Endothelial cell (in vitro differentiated cells): ENCODE results near the gene POU2AF3. TPM values are rescaled to one million over a fixed set of nuclear protein-coding genes. Genes with fewer than 3 reads are reported as not detected.

Source experiments
- DNase-seq: peaks from one replicate; pipeline ENCODE4 v3.0.0; 2021; ENCODE audit warnings: low spot score
- H3K27ac Mint-ChIP-seq: one replicate; pipeline ENCODE4 v1.8.0; 2021; ENCODE audit warnings: mixed read lengths, inconsistent platforms; ENCODE audit not compliant: unreplicated experiment
- H3K27me3 Mint-ChIP-seq: one replicate; pipeline ENCODE4 v1.8.0; 2021; ENCODE audit warnings: mild to moderate bottlenecking, moderate library complexity, mixed read lengths, inconsistent platforms; ENCODE audit not compliant: unreplicated experiment
- H3K36me3 Mint-ChIP-seq: one replicate; pipeline ENCODE4 v1.8.0; 2021; ENCODE audit warnings: mild to moderate bottlenecking, low read depth, mixed read lengths, inconsistent platforms; ENCODE audit not compliant: unreplicated experiment
- H3K4me1 Mint-ChIP-seq: one replicate; pipeline ENCODE4 v1.8.0; 2021; ENCODE audit warnings: mild to moderate bottlenecking, mixed read lengths, inconsistent platforms; ENCODE audit not compliant: unreplicated experiment
- H3K4me3 Mint-ChIP-seq: one replicate; pipeline ENCODE4 v1.8.0; 2021; ENCODE audit warnings: mild to moderate bottlenecking, mixed read lengths, inconsistent platforms; ENCODE audit not compliant: unreplicated experiment
- H3K9me3 Mint-ChIP-seq: one replicate; pipeline ENCODE4 v1.8.0; 2021; ENCODE audit warnings: mixed read lengths, inconsistent platforms; ENCODE audit not compliant: unreplicated experiment
- CTCF ChIP-seq: fragments of 200-600 bp; sonication (generic); IDR thresholded peaks from one replicate; pipeline ENCODE4 v1.5.0; 2021; ENCODE audit warnings: antibody characterized with exemption; ENCODE audit not compliant: unreplicated experiment
- total RNA-seq: library from RNA; stranded (reverse); fragmentation: NEBNext Ultra II Directional; extraction: Animal tissue kit (Norgen Biotek cat#: 25700); gene quantifications from one replicate; pipeline ENCODE4 v1.2.1, GENCODE V29; 2021; ENCODE audit not compliant: unreplicated experiment

Gene POU2AF3
- total RNA-seq, 1 donor from 2014 or later = 0.28 TPM

- no peak overlapping the region for H3K4me3 Mint-ChIP-seq
- no peaks in the 10 kb centered on the region for H3K36me3 Mint-ChIP-seq
- H3K9me3 Mint-ChIP-seq = no peaks in the 10 kb centered on the region
- H3K4me1 Mint-ChIP-seq = no peaks in the 10 kb centered on the region
- TF ChIP-seq CTCF = no peak
- peaks cover 6% of the 10 kb centered on the region for H3K27me3 Mint-ChIP-seq
- no peak overlapping the region for H3K27ac Mint-ChIP-seq
- DNase-seq = no peak
Measured at GRCh38 chr11:111303461-111303860, 5.1 kb downstream of the POU2AF3 start.

DNA sequence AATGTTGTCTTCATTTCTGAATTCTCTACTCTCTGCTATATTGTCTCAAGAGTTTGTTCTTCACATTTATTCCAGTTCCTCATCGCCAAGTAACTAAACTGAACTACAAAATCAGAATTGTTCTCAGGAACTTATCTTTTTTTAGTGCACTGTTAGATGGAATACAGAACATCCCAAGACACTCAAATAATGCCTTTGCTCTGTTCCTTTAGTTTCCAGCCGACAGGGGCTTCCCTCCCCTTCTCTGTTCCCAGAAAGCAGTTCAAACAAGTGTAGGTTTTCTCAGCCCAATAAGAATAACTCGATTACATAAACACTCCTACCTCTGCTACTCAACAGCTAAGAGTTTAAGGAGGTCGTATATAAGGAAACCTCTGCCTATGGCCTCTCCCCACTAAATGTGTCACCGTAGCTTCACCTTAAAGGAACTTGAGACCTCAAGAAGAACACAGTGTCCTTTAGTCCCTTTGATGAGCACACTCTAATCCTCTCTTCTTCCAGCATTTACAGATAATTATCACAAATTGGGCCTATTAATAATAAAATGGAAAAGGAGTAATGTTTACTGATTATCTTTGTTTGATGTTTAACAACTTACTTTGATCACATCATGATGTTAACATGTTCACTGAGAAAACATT lies 6.9 kb downstream of the POU2AF3 start:
- Mint-ChIP-seq H3K9me3 (no peaks in the 10 kb centered on the region), H3K36me3 (no peaks in the 10 kb centered on the region), H3K27ac (no peak overlapping the region), H3K4me1 (no peaks in the 10 kb centered on the region), H3K27me3 (peaks cover 2% of the 10 kb centered on the region), H3K4me3 (no peak overlapping the region)
- TF ChIP-seq CTCF = no peak
- no peak for DNase-seq

GRCh38 chr11:111305876-111306275 lies 7.5 kb downstream of the POU2AF3 start:
- Mint-ChIP-seq H3K4me3 (no peak overlapping the region), H3K36me3 (no peaks in the 10 kb centered on the region), H3K27me3 (peaks cover 1% of the 10 kb centered on the region), H3K9me3 (no peaks in the 10 kb centered on the region), H3K27ac (no peak overlapping the region), H3K4me1 (no peaks in the 10 kb centered on the region)
- no peak for TF ChIP-seq CTCF
- no peak for DNase-seq

DNA sequence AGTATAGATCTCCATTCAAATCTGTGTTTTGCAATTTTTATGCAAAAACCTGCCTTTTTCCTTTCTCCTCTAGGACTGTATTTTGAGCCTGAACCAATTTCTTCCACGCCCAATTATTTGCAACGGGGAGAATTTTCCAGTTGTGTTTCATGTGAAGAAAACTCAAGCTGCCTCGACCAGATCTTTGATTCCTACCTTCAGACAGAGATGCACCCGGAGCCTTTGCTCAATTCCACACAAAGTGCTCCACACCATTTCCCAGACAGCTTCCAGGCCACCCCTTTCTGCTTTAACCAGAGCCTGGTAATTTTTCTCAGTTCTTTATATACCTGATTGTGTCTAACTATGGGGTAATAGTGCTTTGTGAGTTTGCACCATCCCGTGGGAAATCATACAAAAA lies 8.0 kb downstream of the POU2AF3 start:
- Mint-ChIP-seq H3K36me3 (no peaks in the 10 kb centered on the region), H3K4me1 (no peaks in the 10 kb centered on the region), H3K4me3 (no peak overlapping the region), H3K9me3 (no peaks in the 10 kb centered on the region), H3K27me3 (peaks cover 1% of the 10 kb centered on the region), H3K27ac (no peak overlapping the region)
- no peak for DNase-seq
- no peak for TF ChIP-seq CTCF

DNA sequence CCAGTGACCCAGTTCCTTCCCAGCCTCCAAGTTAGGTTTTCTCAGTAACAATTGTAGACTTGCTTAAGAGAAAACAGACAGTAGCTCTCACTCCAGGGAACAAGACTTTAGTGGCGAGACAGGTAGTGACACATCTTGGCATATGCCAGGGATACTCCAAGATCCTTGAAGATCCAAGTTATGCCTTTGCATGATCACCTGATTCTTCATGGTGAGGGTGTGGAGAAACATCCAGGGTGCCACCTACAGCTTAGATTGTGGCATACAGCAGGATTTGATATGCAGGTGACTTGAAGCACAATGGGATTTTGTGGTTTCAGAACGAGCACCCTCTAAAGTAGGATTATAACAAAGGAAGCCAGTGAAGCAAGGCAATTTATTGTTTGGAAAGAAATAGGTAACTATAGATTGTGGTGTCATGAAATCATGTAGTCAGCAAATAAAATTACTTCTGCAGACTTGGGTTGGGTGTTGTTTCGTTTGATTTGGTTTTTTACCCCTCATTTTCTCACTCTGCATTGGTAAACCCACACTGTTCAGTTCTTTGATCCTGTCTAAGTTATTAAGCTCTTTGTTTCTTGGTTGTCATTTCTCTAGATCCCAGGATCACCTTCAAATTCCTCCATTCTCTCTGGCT lies 9.2 kb downstream of the POU2AF3 start:
- Mint-ChIP-seq H3K36me3 (no peaks in the 10 kb centered on the region), H3K4me3 (no peak overlapping the region), H3K9me3 (no peaks in the 10 kb centered on the region), H3K27ac (no peak overlapping the region), H3K27me3 (no peaks in the 10 kb centered on the region), H3K4me1 (no peaks in the 10 kb centered on the region)
- TF ChIP-seq CTCF = no peak
- no peak for DNase-seq
